Motor neuron (in vitro differentiated cells): Measurements from ENCODE around the gene CLCN3. TPM values are rescaled to one million over a fixed set of nuclear protein-coding genes. Genes with fewer than 3 reads are reported as not detected.

Experiments used
- ATAC-seq, 8 experiments: fragments of 200-7000 bp; cut with Tn5 transposase; replicated peaks in 6 of 8; 2 replicates each; pipeline ENCODE4 v1.8.0; 2021; ENCODE audit warnings: mild to moderate bottlenecking in 8 of 8, moderate library complexity in 8 of 8
- H3K27ac ChIP-seq, 2 donors: fragments of 250-450 bp; sonication (Bioruptor Pico); 2 replicates each; pipeline ENCODE4 v1.9.0; 2021; ENCODE audit warnings: antibody characterized with exemption in 2 of 2, mild to moderate bottlenecking in 2 of 2, moderate library complexity in 1 of 2
- H3K4me1 ChIP-seq, 2 donors: fragments of 250-450 bp; sonication (Bioruptor Pico); replicated peaks in 1 of 2; 2 replicates each; pipeline ENCODE4 v1.6.1; 2021; ENCODE audit warnings: antibody characterized with exemption in 2 of 2, mild to moderate bottlenecking in 2 of 2, moderate library complexity in 1 of 2
- H3K4me3 ChIP-seq, 5 donors: fragments of 250-450 bp; sonication (Bioruptor Pico); 2 replicates each; pipeline ENCODE4 v1.9.0; 2021; ENCODE audit warnings: antibody characterized with exemption in 5 of 5, mild to moderate bottlenecking in 5 of 5, moderate library complexity in 4 of 5
- WGBS, 10 experiments: fragments of 450-650 bp; shearing (Covaris generic); methylation state at CpG; one replicate each; pipeline ENCODE4 v1.0.0; 2022; 5-methylcytosine and 5-hydroxymethylcytosine counted together
- in situ Hi-C, 9 experiments: fragments of 400-800 bp; cut with MboI; loops; one replicate each; pipeline ENCODE4 v1.15.0; 2021; ENCODE audit warnings: low sequenced_read_pairs in 9 of 9, low pct_unique_long_range_greater_than_20kb in 2 of 9; ENCODE audit not compliant: unreplicated experiment in 9 of 9
- total RNA-seq, 8 experiments: library from RNA; unstranded; fragments of 300-600 nt; gene quantifications; 2 replicates each; pipeline versions ENCODE4 v1.2.3 to v1.2.4, GENCODE V29; 2022

CLCN3 gene
- total RNA-seq, 8 experiments from 2014 or later: 54.2 to 128 (median 88.5) TPM

GRCh38 chr4:169645627-169646026 lies 25.2 kb downstream of the CLCN3 start:
- no peak for ATAC-seq
- in situ Hi-C loops: loop anchor here in 1 of 9 experiments (25.0 kb wide), 1 partner anchor 442 kb away; the partner anchor contains the start of gene AADAT
- WGBS, 10 experiments: 86 to 100% (median 100%) methylated on average over 1 of the region's 1 CpG; no CpG with 5 or more reads in 2 of the 10 experiments
- Histone ChIP-seq H3K27ac (no peak overlapping the region), H3K4me1 (no peaks in the 10 kb centered on the region), H3K4me3 (no peak overlapping the region)

DNA sequence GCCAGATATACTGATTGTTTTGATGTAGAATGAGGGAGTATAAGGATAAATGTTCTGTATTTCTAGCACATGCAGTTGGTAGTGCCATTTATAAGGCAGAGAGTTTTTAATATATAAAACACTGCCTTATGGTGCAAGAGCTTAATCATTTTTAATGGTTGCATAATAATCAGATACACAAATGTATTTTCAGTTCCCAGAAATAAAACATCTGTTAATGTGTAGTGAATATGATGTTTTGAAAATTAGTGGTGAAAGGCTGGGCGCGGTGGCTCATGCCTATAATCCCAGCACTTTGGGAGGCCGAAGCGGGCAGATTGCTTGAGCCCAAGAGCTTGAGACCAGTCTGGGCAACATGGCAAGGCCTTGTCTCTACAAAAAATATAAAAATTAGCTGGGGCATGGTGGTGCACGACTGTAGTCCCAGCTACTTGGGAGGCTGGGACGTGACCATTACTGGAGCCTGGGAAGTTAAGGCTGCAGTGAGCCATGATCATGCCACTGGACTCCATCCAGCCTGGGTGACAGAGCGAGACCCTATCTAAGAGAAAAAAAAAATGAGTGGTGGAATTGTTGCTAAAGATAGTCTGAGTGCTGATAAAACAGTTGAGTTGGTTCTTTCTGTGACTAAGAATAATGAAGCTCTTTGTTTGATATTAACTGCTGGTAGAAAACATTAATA lies 29.3 kb downstream of the CLCN3 start:
- H3K27ac ChIP-seq: no peak overlapping the region
- in situ Hi-C loops: loop anchor here in 1 of 9 experiments (25.0 kb wide), 1 partner anchor 438 kb away; the partner anchor contains the start of gene AADAT
- ATAC-seq: peak in 2 of 8 experiments; percentile 20 to 22
- no peak overlapping the region for H3K4me3 ChIP-seq
- H3K4me1 ChIP-seq: no peaks in the 10 kb centered on the region
- 83 to 100% (median 90%) methylated on average over 2 to 7 of the region's 7 CpGs; no CpG with 5 or more reads in 2 of the 10 experiments for WGBS, 10 experiments

DNA sequence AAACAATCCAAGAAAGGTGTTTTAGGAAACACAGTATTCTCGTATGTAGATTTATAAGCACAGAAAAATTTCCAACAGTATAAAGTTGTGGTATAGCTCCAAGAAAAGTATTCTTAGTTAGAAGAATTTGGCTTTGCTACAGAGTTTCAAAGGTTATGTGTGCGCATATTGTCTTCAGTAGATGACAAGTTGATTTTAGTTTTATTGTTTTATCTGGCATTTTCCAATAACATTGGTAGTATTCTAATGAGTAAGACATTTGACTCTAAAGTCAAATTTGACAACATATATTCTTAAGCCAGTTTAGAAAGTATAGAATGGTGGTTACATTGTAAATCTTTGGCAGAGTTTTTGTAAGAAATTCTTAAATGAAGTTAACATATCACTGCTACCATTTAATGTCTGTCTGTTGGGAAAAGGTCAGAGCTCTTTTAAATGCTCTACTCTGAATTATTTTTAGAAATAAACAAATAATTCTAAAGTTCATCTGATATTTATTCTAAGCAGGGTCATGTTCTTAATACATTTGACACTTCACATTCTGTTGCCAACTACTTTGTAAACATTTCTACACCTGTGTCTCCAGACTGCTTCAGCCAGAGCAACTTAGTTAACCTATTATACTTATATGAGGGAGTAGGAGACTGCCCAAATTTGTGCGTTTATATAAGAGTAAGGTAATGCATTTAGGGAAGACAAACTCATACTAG lies 30.0 kb downstream of the CLCN3 start:
- peak in 3 of 8 experiments; percentile 26 to 50 (median 32) for ATAC-seq
- H3K27ac ChIP-seq: no peak overlapping the region

DNA sequence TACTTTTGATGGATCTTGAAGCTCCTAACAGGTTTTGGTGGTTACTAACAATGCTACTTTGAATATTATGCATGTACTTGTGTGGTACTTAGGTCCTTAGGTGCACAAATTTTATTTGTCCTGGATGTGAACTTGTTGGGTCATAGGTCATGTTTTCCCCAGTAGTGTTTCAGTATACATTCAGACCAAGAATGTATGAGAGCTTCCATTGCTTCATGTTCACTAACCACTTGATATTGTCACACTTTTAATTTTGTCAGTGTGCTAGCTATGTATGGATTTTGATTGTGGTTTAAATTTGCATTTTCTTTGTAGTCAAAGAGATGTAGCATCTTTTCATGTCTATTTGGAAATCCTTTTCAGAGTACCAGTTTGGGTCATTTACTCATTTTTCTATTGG lies 32.2 kb downstream of the CLCN3 start:
- no peak overlapping the region for H3K4me3 ChIP-seq
- in situ Hi-C loops: no loop called here
- H3K4me1 ChIP-seq: no peaks in the 10 kb centered on the region
- H3K27ac ChIP-seq: no peak overlapping the region
- ATAC-seq: no peak

More for the DNA sequence above, 30.0 kb downstream of the CLCN3 start:
- no peak overlapping the region for H3K4me3 ChIP-seq
- in situ Hi-C loops: no loop called here
- WGBS, 10 experiments: 58 to 100% (median 93%) methylated on average over 1 to 3 of the region's 3 CpGs
- H3K4me1 ChIP-seq: no peaks in the 10 kb centered on the region

DNA sequence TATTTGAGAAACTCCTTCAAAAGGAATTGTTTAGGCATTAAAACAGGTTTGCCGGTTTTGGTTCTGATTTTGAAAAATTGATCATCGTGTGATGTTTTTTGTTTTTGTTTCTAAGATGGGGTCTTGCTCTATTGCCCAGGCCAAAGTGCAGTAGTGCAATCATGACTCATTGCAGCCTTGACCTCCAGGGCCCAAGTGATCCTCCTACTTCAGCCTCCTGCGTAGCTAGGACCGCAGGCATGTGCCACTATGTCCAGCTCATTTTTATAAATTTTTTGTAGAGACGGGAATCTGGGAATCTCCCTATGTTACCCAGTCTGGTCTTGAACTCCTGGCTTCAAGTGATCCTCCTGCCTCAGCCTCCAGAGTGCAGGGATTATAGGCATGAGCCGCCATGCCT lies 35.0 kb downstream of the CLCN3 start:
- Histone ChIP-seq H3K4me1 (peaks cover 9 to 10% of the 10 kb centered on the region in 2 donors), H3K27ac (no peak overlapping the region), H3K4me3 (no peak overlapping the region)
- in situ Hi-C loops: no loop called here
- WGBS, 10 experiments: 90 to 100% (median 97%) methylated on average over 1 to 6 of the region's 6 CpGs; no CpG with 5 or more reads in 1 of the 10 experiments
- no peak for ATAC-seq

DNA sequence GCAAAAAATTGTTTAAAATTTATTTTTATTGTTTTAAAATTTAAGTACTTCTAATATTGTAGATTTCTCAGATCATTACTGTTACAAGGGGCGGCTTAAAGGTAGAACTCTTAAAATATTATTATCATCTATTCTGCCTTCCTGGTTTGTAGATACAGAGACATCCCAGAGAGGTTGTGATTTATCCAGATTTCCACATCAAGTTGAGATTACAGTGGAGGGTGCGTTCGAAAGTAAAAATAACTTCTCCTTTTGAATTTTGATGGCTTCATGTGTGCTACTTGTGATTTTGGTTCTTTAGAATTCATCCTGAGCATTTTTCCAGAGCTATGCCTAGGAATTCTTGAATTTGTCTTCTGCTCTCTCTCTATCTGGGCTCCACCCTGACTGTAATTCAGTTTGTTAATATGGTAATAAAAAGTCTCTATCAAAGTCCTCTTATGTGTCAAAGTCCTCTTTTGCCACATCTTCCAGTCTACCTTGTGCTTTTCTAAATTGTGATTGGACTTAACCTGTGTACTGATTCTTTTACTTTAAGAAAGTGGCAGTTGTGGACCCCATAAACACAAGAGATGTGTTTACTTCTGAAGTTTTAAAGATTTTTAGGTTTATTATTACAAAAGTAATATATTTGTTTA lies 37.2 kb downstream of the CLCN3 start:
- no peak overlapping the region for H3K27ac ChIP-seq
- peaks cover 9 to 12% of the 10 kb centered on the region in 2 donors for H3K4me1 ChIP-seq
- H3K4me3 ChIP-seq: no peak overlapping the region
- in situ Hi-C loops: no loop called here
- peak in 1 of 8 experiments; percentile 3 for ATAC-seq
- WGBS, 10 experiments: 21 to 100% (median 95%) methylated on average over 1 to 3 of the region's 3 CpGs; no CpG with 5 or more reads in 1 of the 10 experiments

GRCh38 chr4:169658196-169658595 lies 37.8 kb downstream of the CLCN3 start:
- Histone ChIP-seq H3K4me3 (no peak overlapping the region), H3K27ac (peak overlapping the region in 1 of 2 donors; percentile 81), H3K4me1 (peaks cover 10 to 15% of the 10 kb centered on the region in 2 donors)
- no peak for ATAC-seq
- in situ Hi-C loops: no loop called here
- WGBS, 10 experiments: 67 to 94% (median 83%) methylated on average over 1 to 2 of the region's 2 CpGs; no CpG with 5 or more reads in 1 of the 10 experiments

- Histone ChIP-seq H3K4me3 (peak overlapping the region; percentile 34 to 49 (median 41)), H3K4me1 (peaks cover 17 to 23% of the 10 kb centered on the region in 2 donors), H3K27ac (peak overlapping the region; percentile 81 to 95)
- in situ Hi-C loops: no loop called here
- 36 to 86% (median 50%) methylated on average over 3 to 6 of the region's 6 CpGs for WGBS, 10 experiments
- no peak for ATAC-seq
These were observed 38.8 kb downstream of the CLCN3 start for GRCh38 chr4:169658975-169659715.

GRCh38 chr4:169659716-169660670 lies 39.6 kb downstream of the CLCN3 start:
- H3K4me3 ChIP-seq: peak overlapping the region; percentile 34 to 49 (median 41)
- in situ Hi-C loops: no loop called here
- 0 to 21% (median 2%) methylated on average over 3 to 14 of the region's 14 CpGs for WGBS, 10 experiments
- H3K27ac ChIP-seq: peak overlapping the region; percentile 81 to 95
- peak; percentile 93 to 97 (median 96) for ATAC-seq
- peaks cover 20 to 30% of the 10 kb centered on the region in 2 donors for H3K4me1 ChIP-seq

- H3K27ac ChIP-seq: peak overlapping the region; percentile 81 to 95
- H3K4me3 ChIP-seq: peak overlapping the region; percentile 34 to 49 (median 41)
- in situ Hi-C loops: no loop called here
- peaks cover 20 to 35% of the 10 kb centered on the region in 2 donors for H3K4me1 ChIP-seq
- no peak for ATAC-seq
- WGBS, 10 experiments: 8 to 67% (median 46%) methylated on average over 2 to 3 of the region's 3 CpGs; no CpG with 5 or more reads in 1 of the 10 experiments
These were observed 40.6 kb downstream of the CLCN3 start for GRCh38 chr4:169660929-169661328.

DNA sequence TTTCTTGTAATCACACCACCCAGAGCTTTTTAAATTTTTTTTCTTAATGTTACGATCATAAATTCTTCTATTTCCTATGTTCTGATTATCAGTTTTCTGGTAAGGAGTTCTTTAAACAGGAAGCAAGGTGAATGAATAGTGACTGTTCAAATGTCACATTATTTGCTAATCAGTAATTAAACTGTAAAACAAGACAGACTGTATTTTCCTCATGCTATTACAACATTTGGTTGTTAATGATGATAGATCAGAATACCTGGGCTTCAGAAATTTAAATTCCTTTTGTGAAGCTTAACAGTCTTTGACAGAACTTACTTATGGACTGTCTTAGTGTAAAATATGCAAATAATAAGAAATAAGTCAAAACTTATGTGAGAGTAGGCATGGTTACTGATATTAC lies 41.4 kb downstream of the CLCN3 start:
- ATAC-seq: no peak
- 67 to 100% (median 100%) methylated on average over 1 of the region's 1 CpG for WGBS, 10 experiments
- Histone ChIP-seq H3K4me1 (peaks cover 20 to 35% of the 10 kb centered on the region in 2 donors), H3K4me3 (peak overlapping the region; percentile 34 to 49 (median 41)), H3K27ac (peak overlapping the region; percentile 81 to 95)
- in situ Hi-C loops: no loop called here
